ENCODE data around the gene TTLL11. TPM values are rescaled to one million over a fixed set of nuclear protein-coding genes. Genes with fewer than 3 reads are reported as not detected.

Gene TTLL11
- total and polyA plus RNA-seq, 2 of the 8 experiments (the other 6 are each of a cell fraction or from before 2014, with no cell fraction given), result 0.56 to 0.80 TPM

DNA sequence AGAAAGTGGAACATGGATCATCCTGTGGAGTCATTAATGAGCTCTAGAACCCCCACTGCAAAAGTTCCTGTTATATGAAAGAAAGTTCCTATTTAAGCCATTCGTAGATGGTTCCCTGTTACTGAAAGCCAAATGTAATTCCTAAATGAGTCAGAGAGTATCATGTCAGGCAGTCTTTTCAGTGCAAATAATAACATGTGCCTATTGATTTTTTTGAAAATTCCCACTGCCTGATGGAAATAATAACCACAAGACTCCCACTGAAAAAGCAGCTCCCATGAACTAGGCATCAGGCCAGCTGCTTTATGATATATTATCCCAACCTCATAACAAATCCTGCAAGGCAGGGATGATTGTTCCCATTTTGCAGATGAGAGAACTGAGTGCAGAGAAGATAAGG lies 224.5 kb downstream of the TTLL11 start:
- H2BK120ac ChIP-seq (replicated peaks; ENCODE audit: low read depth, low read length), result no peak overlapping the region
- H3K4me2 ChIP-seq (ENCODE audit: insufficient read depth in 1 of 2, low read depth in 2 of 2, low read length in 2 of 2), result no peak overlapping the region
- H3K9me3 ChIP-seq (ENCODE audit: insufficient read depth in 2 of 2, low read depth in 1 of 2, low read length in 1 of 2), result no peaks in the 10 kb centered on the region
- no peak overlapping the region for H2AK5ac ChIP-seq (ENCODE audit: low read depth, low read length)
- no peak overlapping the region for H2BK5ac ChIP-seq (ENCODE audit: low read depth, low read length)
- no peak overlapping the region for H3K27ac ChIP-seq (ENCODE audit: low read depth, low read length)
- no peak overlapping the region for H3K18ac ChIP-seq (ENCODE audit: extremely low read depth, low read length)
- no peak overlapping the region for H2BK12ac ChIP-seq (ENCODE audit: low read depth, low read length)
- H4K5ac ChIP-seq (ENCODE audit: insufficient read length, low read depth, low read length), result no peak overlapping the region
- H3K4me1 ChIP-seq (replicated peaks in 1 of 4; ENCODE audit: control insufficient read depth in 3 of 4, insufficient read depth in 4 of 4, low read length in 3 of 4), result peaks cover 0 to 2% (median 0%) of the 10 kb centered on the region in 4 experiments; a peak in 2 of 7 replicates
- no peaks in the 10 kb centered on the region for H3K79me2 ChIP-seq (ENCODE audit: control insufficient read depth in 1 of 2, insufficient read depth in 2 of 2, low read length in 2 of 2)
- no peak overlapping the region for H3K9ac ChIP-seq (replicated peaks in 1 of 4; ENCODE audit: extremely low read depth in 1 of 4, low read depth in 3 of 4, low read length in 3 of 4)
- TF ChIP-seq TCF12 (IDR thresholded peaks at IDR 0.05; ENCODE audit: low read depth, low read length) (no peak), CTCF (IDR thresholded peaks at IDR 0.05; ENCODE audit: control extremely low read depth in 1 of 3, insufficient read depth in 1 of 3, low read depth in 1 of 3, low read length in 3 of 3) (no peak), MAFK (IDR thresholded peaks at IDR 0.05; ENCODE audit: low read depth, low read length) (no peak), ZNF274 (IDR thresholded peaks at IDR 0.05; ENCODE audit: borderline replicate concordance, extremely low read depth, low read length) (no peak), NANOG (IDR thresholded peaks at IDR 0.05; ENCODE audit: insufficient read depth, low read depth, low read length, poor library complexity, severe bottlenecking) (no peak), CHD2 (IDR thresholded peaks at IDR 0.05; ENCODE audit: low read length) (no peak), RBBP5 (IDR thresholded peaks at IDR 0.05; ENCODE audit: borderline replicate concordance, low read depth, low read length) (no peak), GTF2F1 (IDR thresholded peaks at IDR 0.05; ENCODE audit: borderline replicate concordance, low read depth, low read length) (no peak), BCL11A (IDR thresholded peaks at IDR 0.05; ENCODE audit: low read depth in 2 of 2, low read length in 2 of 2) (no peak), YY1 (IDR thresholded peaks at IDR 0.05; ENCODE audit: low read depth, low read length) (no peak), ATF3 (IDR thresholded peaks at IDR 0.05; ENCODE audit: insufficient read depth, low read depth, low read length) (no peak)
- no peaks in the 10 kb centered on the region for H3K27me3 ChIP-seq (replicated peaks in 1 of 4; ENCODE audit: control insufficient read depth in 3 of 4, extremely low read depth in 1 of 4, insufficient read depth in 3 of 4, low read length in 3 of 4)
- no peak overlapping the region for H2AFZ ChIP-seq (ENCODE audit: low read length)
- no peaks in the 10 kb centered on the region for H3K79me1 ChIP-seq (ENCODE audit: low read depth, low read length)
- POLR2A ChIA-PET (ENCODE audit: partially characterized antibody), result no interaction called here
- H3K4ac ChIP-seq (replicated peaks; ENCODE audit: insufficient read length, low read depth, low read length), result no peak overlapping the region
- H3K14ac ChIP-seq (ENCODE audit: insufficient read length), result no peak overlapping the region
- H2BK20ac ChIP-seq (ENCODE audit: low read length), result no peak overlapping the region
- H4K8ac ChIP-seq (ENCODE audit: extremely low read depth, insufficient read depth, low read length), result no peak overlapping the region
- no peaks in the 10 kb centered on the region for H4K20me1 ChIP-seq (replicated peaks in 1 of 2; ENCODE audit: control insufficient read depth in 1 of 2, insufficient read depth in 2 of 2, low read length in 2 of 2)
- H4K91ac ChIP-seq (replicated peaks; ENCODE audit: insufficient read length, low read length), result no peak overlapping the region
- no peaks in the 10 kb centered on the region for H3K36me3 ChIP-seq (ENCODE audit: control insufficient read depth in 2 of 4, insufficient read depth in 4 of 4, low read length in 3 of 4)
- FAIRE-seq, result no peak
- H3K56ac ChIP-seq (replicated peaks; ENCODE audit: insufficient read length, low read depth, low read length), result no peak overlapping the region
- no peaks in the 10 kb centered on the region for H3K23me2 ChIP-seq (ENCODE audit: low read depth, low read length)
- H2BK15ac ChIP-seq (ENCODE audit: low read length), result no peak overlapping the region
- no peak overlapping the region for H3K4me3 ChIP-seq (ENCODE audit: extremely low read depth in 1 of 4, insufficient read depth in 2 of 4, low read depth in 3 of 4, low read length in 4 of 4)
- no peak for DNase-seq (ENCODE audit: low read depth in 1 of 2, low spot score in 2 of 2)
- CTCF ChIA-PET (ENCODE audit: partially characterized antibody), result interaction anchor here (0.7 to 1.8 kb wide), 6 partner anchors 14 to 230 kb away, joined by 3 to 4 read pairs (median 4); no protein-coding TSS in a partner anchor
- H3K23ac ChIP-seq (ENCODE audit: insufficient read length), result no peak overlapping the region
- WGBS, 2 experiments (ENCODE audit: extremely low coverage in 1 of 2, insufficient coverage in 1 of 2, insufficient read length in 1 of 2, insufficient replicate concordance in 2 of 2, low coverage in 1 of 2, low lambda C conversion rate in 2 of 2, missing lambda C conversion rate in 1 of 2), result 88% methylated on average over 1 of the region's 1 CpG; no CpG with 5 or more reads in 1 of the 2 experiments

All from H1 (cell line).